Astrocyte of the cerebellum (primary cell): ENCODE data around the gene CERS4.
"Not testable (repeated sequence)": the region's sequence is repeated elsewhere in the genome, so short reads cannot be mapped to it uniquely, and the experiment has no call there.

Experiments used
- DNase-seq: peaks from one replicate; pipeline ENCODE4 v3.0.0-alpha.2; 2011; ENCODE audit warnings: low read depth
- H3K4me3 ChIP-seq: 2 replicates; pipeline ENCODE4 v1.5.1; 2011; ENCODE audit warnings: mild to moderate bottlenecking, low read depth, low read length, moderate library complexity
- CTCF ChIP-seq: IDR thresholded peaks from 2 replicates; pipeline ENCODE4 v1.5.1; 2012; ENCODE audit warnings: low read length, low read depth, moderate library complexity, mild to moderate bottlenecking; ENCODE audit errors: missing control alignments
- in situ Hi-C: cut with HindIII; loops from 2 replicates; pipeline ENCODE4 v1.10.0; 2017; ENCODE audit warnings: low sequenced_read_pairs

Gene CERS4

DNA sequence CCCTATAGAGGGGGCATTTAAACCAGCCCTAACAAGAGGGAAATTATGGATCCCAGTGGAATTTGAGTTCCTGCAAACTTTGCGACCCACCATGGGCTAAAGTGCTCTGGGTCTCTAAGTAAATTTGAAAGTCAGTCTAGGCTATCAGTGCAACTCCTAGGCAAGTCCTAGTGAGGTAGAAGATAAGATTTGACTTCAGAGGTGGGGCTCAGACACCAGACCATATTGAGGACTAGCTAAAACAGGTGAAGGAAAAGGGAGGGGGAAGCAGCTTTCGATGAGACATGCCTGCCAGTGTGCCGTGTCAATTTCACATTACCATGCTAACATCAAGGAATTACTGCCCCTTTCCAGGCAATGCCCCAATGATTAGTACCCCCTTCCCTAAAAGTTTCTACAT is 60.6 kb downstream of the CERS4 start:
- no peak for TF ChIP-seq CTCF
- DNase-seq: no peak
- no peak overlapping the region for H3K4me3 ChIP-seq
- in situ Hi-C loops: no loop called here

DNA sequence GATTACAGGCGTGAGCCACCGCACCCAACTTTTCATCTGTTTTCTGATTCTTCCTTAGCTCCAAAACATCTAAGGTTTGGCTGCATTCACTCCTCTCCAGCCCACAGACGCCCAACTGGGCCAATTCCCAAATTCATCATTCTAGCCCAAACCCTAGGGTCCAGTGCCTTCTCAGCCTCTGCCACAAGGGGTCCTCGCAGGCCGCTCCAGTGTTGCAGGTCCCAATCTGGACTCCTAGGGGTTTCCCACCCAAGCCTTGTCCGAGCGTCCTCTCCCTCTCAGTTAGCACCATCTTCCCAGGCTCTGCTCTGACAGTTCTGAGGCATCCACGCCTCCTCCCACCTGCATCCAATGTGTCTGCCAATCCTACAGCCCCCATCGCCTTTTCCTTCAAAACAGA is 67.3 kb downstream of the CERS4 start:
- DNase-seq, H3K4me3 ChIP-seq, in situ Hi-C loops: not testable (repeated sequence)

- in situ Hi-C loops, H3K4me3 ChIP-seq, DNase-seq: not testable (repeated sequence)
These were observed 82.2 kb downstream of the CERS4 start for GRCh38 chr19:8291337-8291736.

DNA sequence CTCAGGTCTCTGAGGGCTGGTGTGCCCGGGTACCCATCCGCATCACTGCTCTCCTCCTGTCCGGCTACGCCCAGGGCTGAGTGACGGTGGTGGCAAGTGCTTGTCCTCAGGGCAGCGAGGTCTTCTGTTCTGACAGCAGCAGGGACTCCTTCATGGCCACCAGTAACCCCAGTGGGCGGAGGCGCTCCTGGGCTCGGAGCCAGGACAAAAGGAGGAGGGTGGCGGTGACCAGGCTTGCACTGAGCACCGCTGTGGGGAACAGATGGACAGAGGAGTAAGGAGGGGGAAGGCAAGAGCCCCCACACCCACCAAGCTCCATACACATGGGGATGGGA is 93.2 kb downstream of the CERS4 start:
- no peak for DNase-seq
- no peak overlapping the region for H3K4me3 ChIP-seq
- no peak for TF ChIP-seq CTCF
- in situ Hi-C loops: no loop called here

DNA sequence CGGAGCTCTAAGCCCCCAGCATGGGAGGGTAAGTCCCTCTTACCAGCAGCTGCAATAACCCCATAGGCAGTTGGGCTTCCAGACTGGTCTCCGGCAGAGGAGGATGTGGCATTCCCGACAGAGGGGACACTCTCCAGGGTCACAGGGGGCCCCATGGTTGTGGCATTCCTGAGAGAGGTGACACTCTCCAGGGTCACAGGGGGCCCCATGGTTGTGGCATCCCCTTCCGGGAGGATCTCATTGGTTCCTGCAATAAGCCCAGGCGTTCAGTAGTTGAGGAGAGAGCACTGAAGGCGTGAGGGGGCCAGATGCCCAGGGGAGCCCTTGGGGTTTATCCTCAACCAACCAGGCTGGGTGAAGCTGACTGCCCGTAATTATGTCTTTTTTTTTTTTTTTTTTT is 93.6 kb downstream of the CERS4 start:
- no peak overlapping the region for H3K4me3 ChIP-seq
- in situ Hi-C loops: no loop called here
- TF ChIP-seq CTCF: no peak
- no peak for DNase-seq

GRCh38 chr19:8304841-8305621 is 95.9 kb downstream of the CERS4 start:
- no peak for TF ChIP-seq CTCF
- in situ Hi-C loops: no loop called here
- no peak overlapping the region for H3K4me3 ChIP-seq
- DNase-seq: no peak

GRCh38 chr19:8305798-8306197 is 96.6 kb downstream of the CERS4 start:
- no peak for DNase-seq
- in situ Hi-C loops: no loop called here
- H3K4me3 ChIP-seq: no peak overlapping the region
- no peak for TF ChIP-seq CTCF
